Esophagus mucosa (tissue), 1 donor: Measurements from ENCODE around the gene ZNF649. TPM values are rescaled to one million over a fixed set of nuclear protein-coding genes. Genes with fewer than 3 reads are reported as not detected.
"Not testable (repeated sequence)": the region's sequence is repeated elsewhere in the genome, so short reads cannot be mapped to it uniquely, and the experiment has no call there.

Experiments used
- ATAC-seq: fragments of 200-7000 bp; cut with Tn5 transposase; one replicate; pipeline ENCODE4 v1.9.1; 2020
- total RNA-seq: library from RNA; stranded (reverse); gene quantifications from one replicate; pipeline ENCODE4 v1.2.4, GENCODE V29; 2023
- donor health status: DM: yes; HTN: yes; CAD: no.

ZNF649 gene
- total RNA-seq, result 5.4 TPM

- peak; percentile 98 for ATAC-seq
These were observed at the start of gene ZNF649 for GRCh38 chr19:51904331-51905165. ZNF649 (minus strand) TSS chr19:51905017; CDS start chr19:51900107, 4,910 bp downstream.

DNA sequence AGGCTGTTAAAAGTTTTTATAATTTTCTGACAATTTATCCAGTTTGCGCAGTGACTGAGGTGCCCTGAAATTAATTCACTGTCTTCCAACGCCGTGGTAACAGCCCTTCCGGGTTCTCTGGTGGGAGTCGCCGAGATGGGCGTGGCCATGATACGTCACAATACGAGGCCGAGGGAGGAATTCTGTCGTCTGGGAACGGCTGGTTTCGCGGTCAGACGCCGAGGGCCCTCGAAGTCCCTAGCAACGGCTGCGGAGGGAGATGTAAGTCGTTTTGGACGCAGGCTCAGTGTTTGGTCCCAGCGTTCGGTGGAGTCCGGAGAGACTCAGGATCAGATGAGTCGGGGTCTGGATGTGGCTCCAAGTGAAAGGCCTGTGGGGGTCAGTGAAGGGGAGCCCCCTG, 44.2 kb upstream of the ZNF649 start:
- ATAC-seq, result no peak

DNA sequence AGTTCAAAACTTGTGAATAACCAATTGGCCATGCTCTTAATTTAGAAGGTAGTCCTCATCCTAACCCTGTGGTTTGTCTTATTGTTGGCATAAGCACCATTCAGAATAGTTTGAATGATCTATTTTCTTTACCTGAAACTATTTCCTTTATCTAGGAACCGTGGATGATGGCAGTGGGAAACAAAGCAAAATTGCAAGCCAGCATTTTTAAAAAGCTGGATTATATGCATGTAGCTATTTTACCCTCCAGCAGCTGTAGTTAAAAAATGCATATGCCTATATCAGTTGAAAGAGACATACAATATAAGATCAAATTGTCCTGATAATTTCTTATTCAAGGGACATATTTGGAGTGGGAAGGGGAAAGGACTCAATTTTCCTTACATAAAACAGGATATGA, 41.8 kb upstream of the ZNF649 start:
- no peak for ATAC-seq

DNA sequence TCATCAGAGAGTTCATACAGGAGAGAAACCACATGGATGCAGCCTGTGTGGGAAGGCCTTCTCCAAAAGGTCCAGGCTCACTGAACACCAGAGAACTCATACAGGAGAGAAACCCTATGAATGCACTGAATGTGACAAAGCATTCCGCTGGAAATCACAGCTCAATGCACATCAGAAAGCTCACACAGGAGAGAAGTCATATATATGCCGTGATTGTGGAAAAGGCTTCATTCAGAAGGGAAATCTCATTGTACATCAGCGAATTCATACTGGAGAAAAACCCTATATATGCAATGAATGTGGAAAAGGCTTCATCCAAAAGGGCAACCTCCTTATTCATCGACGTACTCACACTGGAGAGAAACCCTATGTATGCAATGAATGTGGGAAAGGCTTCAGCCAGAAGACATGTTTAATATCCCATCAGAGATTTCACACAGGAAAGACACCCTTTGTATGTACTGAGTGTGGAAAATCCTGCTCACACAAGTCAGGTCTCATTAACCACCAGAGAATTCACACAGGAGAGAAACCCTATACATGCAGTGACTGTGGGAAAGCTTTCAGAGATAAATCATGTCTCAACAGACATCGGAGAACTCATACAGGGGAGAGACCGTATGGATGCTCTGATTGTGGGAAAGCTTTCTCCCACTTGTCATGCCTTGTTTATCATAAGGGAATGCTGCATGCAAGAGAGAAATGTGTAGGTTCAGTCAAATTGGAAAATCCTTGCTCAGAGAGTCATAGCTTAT, 40.2 kb upstream of the ZNF649 start:
- no peak for ATAC-seq

DNA sequence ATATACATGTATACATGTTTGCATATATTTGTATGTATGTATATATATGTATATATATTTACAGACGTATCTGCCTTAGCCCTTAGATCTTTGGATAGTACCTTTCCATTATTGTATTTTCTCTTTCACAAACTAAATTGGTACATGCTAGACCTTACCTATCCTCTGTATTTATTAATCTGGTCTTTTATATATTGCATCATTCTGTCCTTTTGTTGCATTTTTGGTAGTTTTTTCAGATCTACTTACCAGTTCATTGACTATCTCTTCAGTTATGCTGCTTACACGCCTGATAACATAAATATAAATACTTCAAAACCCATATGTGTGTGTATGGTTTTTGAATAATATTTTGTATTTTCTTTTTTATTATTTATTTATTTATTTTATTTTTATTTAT, 34.1 kb upstream of the ZNF649 start:
- ATAC-seq, result no peak

DNA sequence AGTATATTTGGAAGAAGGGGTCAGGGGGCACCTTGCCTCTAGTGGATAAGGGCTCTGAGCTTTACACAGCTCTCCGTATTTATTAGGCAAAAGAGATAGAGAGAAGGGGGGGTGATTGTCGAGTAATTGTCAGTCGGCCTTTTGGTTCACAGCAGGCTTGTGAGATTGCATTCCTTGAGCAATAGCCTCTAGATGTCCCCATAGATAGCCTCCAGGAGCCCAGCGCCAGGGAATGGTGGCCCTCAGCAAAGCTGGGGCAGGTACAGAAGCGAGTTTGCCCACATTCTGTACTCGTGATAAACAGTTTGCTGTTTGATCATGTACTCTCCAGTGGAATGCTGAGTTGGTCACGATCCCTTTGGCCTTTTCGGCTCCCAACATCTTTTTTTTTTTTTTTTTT, 27.1 kb upstream of the ZNF649 start:
- no peak for ATAC-seq

DNA sequence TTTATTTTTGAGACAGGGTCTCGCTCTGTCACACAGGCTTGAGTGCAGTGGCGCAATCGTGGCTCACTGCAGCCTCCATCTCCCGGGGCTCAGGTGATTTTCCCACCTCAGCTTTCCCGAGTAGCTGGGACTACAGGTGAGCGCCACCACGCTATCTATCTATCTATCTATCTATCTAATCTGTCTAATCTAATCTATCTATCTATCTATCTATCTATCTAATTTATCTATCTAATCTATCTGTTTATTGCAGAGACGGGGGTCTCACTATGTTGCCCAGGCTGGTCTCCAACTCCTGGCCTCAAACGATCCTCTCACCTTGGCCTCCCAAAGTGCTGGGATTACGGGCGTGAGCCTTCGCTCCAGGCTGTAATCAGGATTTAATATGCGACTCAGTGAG, 23.0 kb upstream of the ZNF649 start:
- ATAC-seq, result no peak

GRCh38 chr19:51926784-51927741, 22.2 kb upstream of the ZNF649 start, which contains the start of gene ZNF613:
ZNF613 (plus strand) TSS chr19:51927472; CDS start chr19:51936221, 8,749 bp downstream.
- ATAC-seq, result peak; percentile 97

GRCh38 chr19:51926426-51926783, 21.6 kb upstream of the ZNF649 start:
- ATAC-seq, result no peak

DNA sequence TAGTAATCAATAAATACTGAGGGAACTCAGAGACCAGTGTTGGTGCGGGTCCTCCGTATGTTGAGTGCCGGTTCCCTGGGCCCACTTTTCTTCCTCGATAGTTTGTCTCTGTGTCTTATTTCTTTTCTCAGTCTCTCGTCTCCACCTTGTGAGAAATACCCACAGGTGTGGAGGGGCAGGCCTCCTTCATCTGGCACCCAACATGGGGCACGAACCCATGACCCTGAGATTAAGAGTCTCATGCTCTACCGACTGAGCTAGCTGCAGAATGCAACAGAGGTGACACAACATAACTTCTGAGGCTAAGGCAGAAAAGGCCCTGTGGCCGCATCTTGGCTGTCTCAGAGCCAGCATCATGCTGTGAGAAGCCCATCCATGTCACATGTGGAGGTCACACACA, 17.1 kb upstream of the ZNF649 start:
- no peak for ATAC-seq

- no peak for ATAC-seq
These were observed 14.8 kb upstream of the ZNF649 start for GRCh38 chr19:51919606-51920005.

- ATAC-seq, result no peak
These were observed 11.3 kb upstream of the ZNF649 start for GRCh38 chr19:51916167-51916566.

DNA sequence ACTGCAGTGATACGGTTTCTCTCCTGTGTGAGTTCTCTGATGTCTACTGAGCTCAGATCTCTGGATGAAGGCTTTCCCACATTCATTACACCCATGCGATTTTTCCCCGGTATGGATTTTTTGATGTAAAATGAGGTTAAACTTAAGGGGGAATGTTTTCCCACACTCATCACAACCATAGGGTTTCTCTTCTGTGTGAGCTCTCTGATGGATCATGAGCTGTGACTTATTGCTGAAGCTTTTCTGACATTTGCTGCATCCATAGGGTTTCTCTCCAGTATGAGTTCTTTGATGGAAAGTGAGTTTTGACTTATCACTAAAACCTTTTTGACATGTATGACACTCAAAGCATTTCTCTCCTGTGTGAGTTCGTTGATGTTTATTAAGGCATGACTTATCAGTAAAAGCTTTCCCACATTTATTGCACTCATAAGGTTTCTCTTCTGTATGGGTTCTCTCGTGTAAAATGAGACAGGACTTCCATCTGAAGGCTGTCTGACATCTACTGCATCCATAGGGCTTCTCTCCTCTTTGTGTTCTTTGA, 10.6 kb upstream of the ZNF649 start:
- no peak for ATAC-seq

DNA sequence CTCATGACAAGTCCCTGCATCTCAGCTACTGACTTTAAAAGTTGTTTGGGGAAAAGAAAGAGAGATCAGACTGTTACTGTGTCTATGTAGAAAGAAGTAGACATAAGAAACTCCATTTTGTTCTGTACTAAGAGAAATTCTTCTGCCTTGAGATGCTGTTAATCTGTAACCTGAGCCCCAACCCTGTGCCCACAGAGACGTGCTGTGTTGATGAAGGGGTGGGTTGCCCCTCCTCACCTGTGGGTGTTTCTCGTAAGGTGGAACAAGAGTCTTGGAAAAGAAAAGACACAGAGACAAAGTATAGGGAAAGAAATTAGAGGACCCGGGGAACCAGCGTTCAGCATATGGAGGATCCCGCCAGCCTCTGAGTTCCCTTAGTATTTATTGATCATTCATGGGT, 3.2 kb upstream of the ZNF649 start:
- not testable (repeated sequence) for ATAC-seq

- ATAC-seq, result not testable (repeated sequence)
These were observed 1.3 kb upstream of the ZNF649 start for GRCh38 chr19:51906108-51906507.

DNA sequence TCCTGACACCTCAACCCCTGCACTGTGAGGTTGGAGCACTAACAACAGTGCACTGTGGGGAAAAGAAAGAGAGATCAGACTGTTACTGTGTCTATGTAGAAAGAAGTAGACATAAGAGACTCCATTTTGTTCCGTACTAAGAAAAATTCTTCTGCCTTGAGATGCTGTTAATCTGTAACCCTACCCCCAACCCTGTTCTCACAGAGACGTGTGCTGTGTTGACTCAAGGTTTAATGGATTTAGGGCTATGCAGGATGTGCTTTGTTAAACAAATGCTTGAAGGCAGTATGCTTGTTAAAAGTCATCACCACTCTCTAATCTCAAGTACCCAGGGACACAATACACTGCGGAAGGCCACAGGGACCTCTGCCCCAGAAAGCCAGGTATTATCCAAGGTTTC, 822 bp upstream of the ZNF649 start:
- not testable (repeated sequence) for ATAC-seq

GRCh38 chr19:51905206-51905605, 389 bp upstream of the ZNF649 start:
- no peak for ATAC-seq

- no peak for ATAC-seq
These were observed 1.6 kb downstream of the ZNF649 start for GRCh38 chr19:51903192-51903591.

- no peak for ATAC-seq
These were observed 3.0 kb downstream of the ZNF649 start for GRCh38 chr19:51901860-51902259.

GRCh38 chr19:51891193-51891747, 13.5 kb downstream of the ZNF649 start:
- no peak for ATAC-seq

- no peak for ATAC-seq
These were observed 14.9 kb downstream of the ZNF649 start for GRCh38 chr19:51889934-51890333.
